Parathyroid adenoma (tissue), 2 donors: Measurements from ENCODE around the gene TSC22D1.

Experiments
- H2AFZ ChIP-seq: fragments of 300-600 bp; sonication (generic); one replicate; pipeline ENCODE4 v1.7.0; 2017; ENCODE audit warnings: antibody characterized with exemption, mild to moderate bottlenecking
- H3K27ac ChIP-seq: fragments of 300-600 bp; sonication (generic); one replicate; pipeline ENCODE4 v1.7.0; 2017
- H3K27me3 ChIP-seq: fragments of 300-600 bp; sonication (generic); one replicate; pipeline ENCODE4 v1.7.0; 2017; ENCODE audit warnings: low read length; ENCODE audit not compliant: control insufficient read depth, insufficient read depth
- H3K36me3 ChIP-seq: fragments of 300-600 bp; sonication (generic); one replicate; pipeline ENCODE4 v1.7.0; 2017; ENCODE audit warnings: low read length; ENCODE audit not compliant: control insufficient read depth, insufficient read depth
- H3K4me1 ChIP-seq: fragments of 300-600 bp; sonication (generic); one replicate; pipeline ENCODE4 v1.7.0; 2017; ENCODE audit warnings: control low read depth
- H3K4me2 ChIP-seq: fragments of 300-600 bp; sonication (generic); one replicate; pipeline ENCODE4 v1.7.0; 2017; ENCODE audit warnings: low read length
- H3K4me3 ChIP-seq: fragments of 300-600 bp; sonication (generic); one replicate; pipeline ENCODE4 v1.7.0; 2017; ENCODE audit warnings: low read depth, low read length
- H3K79me2 ChIP-seq: fragments of 300-600 bp; sonication (generic); one replicate; pipeline ENCODE4 v1.7.0; 2017; ENCODE audit warnings: control low read depth
- H3K9ac ChIP-seq: fragments of 300-600 bp; sonication (generic); one replicate; pipeline ENCODE4 v1.7.0; 2017; ENCODE audit warnings: mild to moderate bottlenecking
- H3K9me3 ChIP-seq: fragments of 300-600 bp; sonication (generic); one replicate; pipeline ENCODE4 v1.7.0; 2017; ENCODE audit warnings: low read length; ENCODE audit not compliant: control insufficient read depth
- TF ChIP-seq, protein P1 (sequence below): fragments of 300-600 bp; sonication (generic); IDR thresholded peaks from one replicate; pipeline ENCODE4 v1.7.0; 2017; ENCODE audit warnings: antibody characterized with exemption, mild to moderate bottlenecking
- donor health status: primary hyperparathyroidism.

TSC22D1 gene

DNA sequence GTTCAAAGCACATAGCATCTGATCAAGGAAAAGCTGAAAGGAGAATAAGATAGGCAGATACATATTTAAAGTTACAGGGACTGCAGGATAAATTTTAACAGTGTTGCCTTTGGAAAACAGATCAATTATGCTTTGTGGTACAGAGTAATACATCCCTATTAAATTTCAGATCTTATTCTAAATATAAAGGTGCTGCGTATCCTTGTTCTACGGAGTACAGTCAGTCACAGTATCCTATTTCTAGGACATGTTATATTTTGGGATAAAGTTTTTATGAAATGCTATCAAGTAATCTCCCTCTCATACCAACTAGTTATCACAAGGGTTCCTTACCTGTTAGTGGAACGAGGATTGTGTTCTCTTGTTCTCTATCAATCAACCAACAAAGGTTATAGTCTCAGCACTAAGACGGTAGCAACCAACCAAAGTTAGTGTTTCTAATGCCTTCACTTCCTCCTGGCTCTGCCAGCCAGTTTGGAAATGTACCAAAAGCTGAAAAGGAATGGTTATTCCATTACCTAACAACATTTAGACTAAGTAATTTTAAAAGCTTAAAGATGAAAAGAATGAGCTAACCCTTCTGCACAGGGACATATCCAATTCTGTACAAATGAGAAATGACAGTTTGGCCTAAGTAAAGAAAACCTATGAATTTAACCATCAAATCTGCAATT lies 35.2 kb downstream of the TSC22D1 start:
- Histone ChIP-seq H3K9ac (no peak overlapping the region), H3K27me3 (no peaks in the 10 kb centered on the region), H3K4me1 (peaks cover 3% of the 10 kb centered on the region), H2AFZ (no peak overlapping the region), H3K36me3 (no peaks in the 10 kb centered on the region), H3K4me3 (no peak overlapping the region), H3K9me3 (no peaks in the 10 kb centered on the region), H3K4me2 (no peak overlapping the region), H3K79me2 (no peaks in the 10 kb centered on the region), H3K27ac (no peak overlapping the region)
- TF ChIP-seq, protein P1, sequence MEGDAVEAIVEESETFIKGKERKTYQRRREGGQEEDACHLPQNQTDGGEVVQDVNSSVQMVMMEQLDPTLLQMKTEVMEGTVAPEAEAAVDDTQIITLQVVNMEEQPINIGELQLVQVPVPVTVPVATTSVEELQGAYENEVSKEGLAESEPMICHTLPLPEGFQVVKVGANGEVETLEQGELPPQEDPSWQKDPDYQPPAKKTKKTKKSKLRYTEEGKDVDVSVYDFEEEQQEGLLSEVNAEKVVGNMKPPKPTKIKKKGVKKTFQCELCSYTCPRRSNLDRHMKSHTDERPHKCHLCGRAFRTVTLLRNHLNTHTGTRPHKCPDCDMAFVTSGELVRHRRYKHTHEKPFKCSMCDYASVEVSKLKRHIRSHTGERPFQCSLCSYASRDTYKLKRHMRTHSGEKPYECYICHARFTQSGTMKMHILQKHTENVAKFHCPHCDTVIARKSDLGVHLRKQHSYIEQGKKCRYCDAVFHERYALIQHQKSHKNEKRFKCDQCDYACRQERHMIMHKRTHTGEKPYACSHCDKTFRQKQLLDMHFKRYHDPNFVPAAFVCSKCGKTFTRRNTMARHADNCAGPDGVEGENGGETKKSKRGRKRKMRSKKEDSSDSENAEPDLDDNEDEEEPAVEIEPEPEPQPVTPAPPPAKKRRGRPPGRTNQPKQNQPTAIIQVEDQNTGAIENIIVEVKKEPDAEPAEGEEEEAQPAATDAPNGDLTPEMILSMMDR: no peak

DNA sequence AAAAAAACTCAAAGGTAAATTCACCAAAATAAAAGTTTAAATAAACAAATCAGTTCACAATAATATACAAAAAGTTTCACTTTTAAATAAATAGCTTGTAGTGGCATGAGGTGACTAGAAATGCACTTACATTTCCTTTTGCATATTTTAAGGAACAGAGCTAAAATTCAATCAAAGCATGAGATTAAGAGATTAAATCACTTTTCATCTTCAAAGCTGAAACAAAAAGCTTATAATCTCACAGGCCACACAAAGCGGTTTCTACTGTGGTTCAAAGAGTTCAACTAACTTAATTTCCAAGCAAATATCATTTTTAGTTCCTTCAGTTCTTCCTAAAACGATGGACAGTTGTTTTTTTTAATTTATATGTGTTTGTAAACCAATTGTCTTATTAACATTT lies 38.9 kb downstream of the TSC22D1 start:
- TF ChIP-seq, protein P1: no peak
- H3K9ac ChIP-seq: no peak overlapping the region
- peaks cover 3% of the 10 kb centered on the region for H3K4me1 ChIP-seq
- H2AFZ ChIP-seq: no peak overlapping the region
- no peaks in the 10 kb centered on the region for H3K9me3 ChIP-seq
- no peaks in the 10 kb centered on the region for H3K36me3 ChIP-seq
- H3K79me2 ChIP-seq: peaks cover 3% of the 10 kb centered on the region
- H3K27ac ChIP-seq: no peak overlapping the region
- no peak overlapping the region for H3K4me2 ChIP-seq
- H3K27me3 ChIP-seq: no peaks in the 10 kb centered on the region
- no peak overlapping the region for H3K4me3 ChIP-seq

DNA sequence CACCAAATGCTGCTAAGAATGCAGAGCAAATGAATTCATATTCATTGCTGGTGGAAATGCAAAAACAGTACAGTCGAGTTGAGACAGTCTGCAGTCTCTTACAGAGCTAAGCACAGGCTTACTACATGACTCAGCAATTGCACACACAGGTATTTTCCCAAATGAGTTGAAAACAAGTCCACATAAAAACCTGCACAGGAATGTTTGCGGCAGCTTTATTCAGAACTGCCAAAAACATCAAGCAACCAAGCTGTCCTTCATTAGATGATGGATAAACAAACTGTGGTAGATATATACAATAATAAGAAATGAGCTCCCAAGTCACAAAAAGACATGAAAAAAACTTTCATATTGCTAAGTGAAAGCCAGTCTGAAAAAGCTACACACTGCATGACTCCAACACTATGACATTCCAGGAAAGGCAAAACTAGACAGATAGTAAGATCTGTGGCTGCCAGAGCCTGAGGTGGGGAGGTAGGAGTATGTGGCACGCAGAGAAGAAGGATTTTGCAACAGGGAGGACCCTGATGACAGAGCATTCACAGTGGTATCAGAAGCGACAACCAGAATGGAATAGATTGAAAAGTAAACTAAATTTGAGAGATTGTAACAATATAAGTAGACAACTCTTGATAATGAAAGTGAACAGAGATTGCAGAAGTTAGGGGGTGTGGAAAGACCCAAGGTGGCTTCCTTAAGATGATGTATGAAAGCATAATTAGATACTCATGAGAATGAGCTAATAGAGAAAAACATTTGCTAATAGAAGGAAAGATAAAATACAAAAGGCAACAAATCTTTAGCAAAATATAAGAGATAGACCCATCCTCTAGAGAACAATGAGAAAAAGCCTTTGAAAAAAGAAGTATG lies 52.7 kb downstream of the TSC22D1 start:
- H3K36me3 ChIP-seq: no peaks in the 10 kb centered on the region
- peak overlapping the region; percentile 45 for H3K27ac ChIP-seq
- no peaks in the 10 kb centered on the region for H3K79me2 ChIP-seq
- H3K9ac ChIP-seq: no peak overlapping the region
- H3K27me3 ChIP-seq: no peaks in the 10 kb centered on the region
- H3K4me1 ChIP-seq: peaks cover 14% of the 10 kb centered on the region
- TF ChIP-seq, protein P1: no peak
- peak overlapping the region; percentile 43 for H3K4me2 ChIP-seq
- H2AFZ ChIP-seq: no peak overlapping the region
- H3K4me3 ChIP-seq: no peak overlapping the region
- no peaks in the 10 kb centered on the region for H3K9me3 ChIP-seq

DNA sequence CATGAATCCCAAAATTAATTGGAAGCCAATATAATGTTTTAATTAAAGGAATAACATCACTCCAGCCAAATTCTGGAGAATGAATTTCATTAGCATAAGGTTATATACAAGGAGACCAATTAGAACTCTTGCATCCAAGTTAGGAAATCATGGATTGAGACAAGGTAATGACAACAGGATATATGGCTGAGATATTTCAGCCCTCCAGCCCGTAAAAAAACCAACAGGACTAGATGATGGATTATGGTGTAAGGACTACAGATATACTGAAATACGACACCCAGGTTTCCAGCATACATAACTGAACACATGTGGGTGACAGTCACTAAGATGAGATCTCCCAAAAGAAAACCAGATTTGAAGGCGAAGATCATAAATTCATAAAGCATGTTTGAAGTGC lies 56.5 kb downstream of the TSC22D1 start:
- H3K4me3 ChIP-seq: no peak overlapping the region
- no peak overlapping the region for H2AFZ ChIP-seq
- no peak overlapping the region for H3K9ac ChIP-seq
- H3K27ac ChIP-seq: no peak overlapping the region
- H3K4me2 ChIP-seq: no peak overlapping the region
- TF ChIP-seq, protein P1: no peak
- H3K36me3 ChIP-seq: no peaks in the 10 kb centered on the region
- no peaks in the 10 kb centered on the region for H3K27me3 ChIP-seq
- H3K79me2 ChIP-seq: no peaks in the 10 kb centered on the region
- H3K4me1 ChIP-seq: peaks cover 14% of the 10 kb centered on the region
- no peaks in the 10 kb centered on the region for H3K9me3 ChIP-seq
